NCI-H748 (cell line): Measurements from ENCODE around the gene AMOTL1.

Source experiments
- DNase-seq: peaks from one replicate; lab custom pipeline; 2025; ENCODE audit not compliant: unreplicated experiment; lab: John Stamatoyannopoulos, UW

AMOTL1 gene

GRCh38 chr11:94924612-94925011 lies 156.5 kb downstream of the AMOTL1 start:
- no peak for DNase-seq

GRCh38 chr11:94925422-94926270 lies 157.5 kb downstream of the AMOTL1 start:
- no peak for DNase-seq

GRCh38 chr11:94926271-94926625 lies 158.1 kb downstream of the AMOTL1 start:
- DNase-seq: no peak
